PC-3 (cell line): ENCODE results near the gene PDE9A.

Experiments used
- EZH2 ChIP-seq: fragments of 300-600 bp; sonication (generic); IDR thresholded peaks from one replicate; pipeline ENCODE4 v1.6.1; 2017; ENCODE audit warnings: antibody characterized with exemption, mild to moderate bottlenecking, low read length; ENCODE audit not compliant: unreplicated experiment
- EZH2phosphoT487 ChIP-seq: fragments of 300-600 bp; sonication (generic); IDR thresholded peaks from 2 replicates; pipeline ENCODE4 v1.6.1; 2018; ENCODE audit warnings: mild to moderate bottlenecking, antibody characterized with exemption, low read length, borderline replicate concordance

DNA sequence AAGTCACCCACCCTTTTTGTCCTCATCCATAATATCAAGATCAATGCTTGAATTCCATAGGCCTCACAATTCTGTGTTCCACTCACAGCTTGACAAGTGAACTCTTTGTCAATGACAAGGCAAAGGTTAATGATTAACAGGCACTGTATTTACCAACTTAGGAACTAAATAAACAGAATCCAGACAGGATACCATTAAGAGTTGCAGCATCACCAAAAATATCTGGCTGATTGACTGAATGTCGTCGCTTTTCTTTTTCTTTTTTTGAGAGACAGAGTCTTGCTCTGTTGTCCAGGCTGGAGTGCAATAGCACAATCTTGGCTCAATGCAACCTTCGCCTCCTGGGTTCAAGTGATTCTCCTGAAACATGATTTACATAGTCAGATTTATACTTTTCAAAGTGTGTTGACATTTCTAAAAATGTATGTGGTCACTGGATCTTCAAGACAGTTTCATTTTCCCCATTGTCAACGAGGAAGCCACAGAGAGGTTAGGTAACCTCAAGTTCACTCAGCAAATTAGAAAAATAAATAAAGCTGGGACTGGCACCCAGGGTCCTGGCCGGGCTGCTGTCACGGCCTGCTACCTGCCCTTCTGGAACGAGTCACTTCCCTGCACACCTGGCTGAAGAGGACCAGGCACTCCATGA is 81.0 kb downstream of the PDE9A start:
- TF ChIP-seq EZH2phosphoT487: no peak
- TF ChIP-seq EZH2: no peak
